ENCODE measurements around the gene CMBL. TPM values are rescaled to one million over a fixed set of nuclear protein-coding genes. Genes with fewer than 3 reads are reported as not detected.

Gene CMBL
- total and polyA plus RNA-seq, 8 donors: 2.7 to 153 (median 19.0) TPM; not detected in 1

- 84 to 100% (median 96%) methylated on average over 1 of the region's 1 CpG for WGBS, 5 donors
- H3K27ac ChIP-seq: no peak overlapping the region
- TF ChIP-seq POLR2AphosphoS5 (IDR thresholded peaks at IDR 0.05) (no peak), EP300 (IDR thresholded peaks at IDR 0.05) (no peak), POLR2A (IDR thresholded peaks at IDR 0.05) (no peak), CTCF (IDR thresholded peaks at IDR 0.05) (no peak)
- no peak overlapping the region for H3K4me3 ChIP-seq
- H3K4me1 ChIP-seq: no peaks in the 10 kb centered on the region
- H3K27me3 ChIP-seq: no peaks in the 10 kb centered on the region
- H3K36me3 ChIP-seq: peaks cover 0 to 73% (median 45%) of the 10 kb centered on the region in 4 donors
- DNase-seq: no peak
- H3K9me3 ChIP-seq: peaks cover 0 to 18% (median 4%) of the 10 kb centered on the region in 4 donors
- intact Hi-C loops (cut with DNase I; ENCODE audit: low total_unique reads): no loop called here
These were observed 79.4 kb downstream of the CMBL start for GRCh38 chr5:10228288-10228687.

Small RNAs within 50 kb of the gene (small RNA-seq; reads per million reads assigned to genes)
- gene RF00019: 0 reads per million in 4 donors

Other genes with a start within 250 kb of the CMBL start
- gene ATPSCKMT, start 58.0 kb downstream of the CMBL start, total RNA-seq: 10 to 100 TPM in 3 of 5 donors, 1 to 10 TPM in 2; 2.3 to 26.8 (median 20.7) TPM
- 10 to 100 TPM in 2 of 3 donors, 1 to 10 TPM in 1; 8.1 to 12.0 (median 10.5) TPM for gene ATPSCKMT, start 58.0 kb downstream of the CMBL start, polyA plus RNA-seq
- gene CCT5, start 57.6 kb downstream of the CMBL start, total RNA-seq: 100 to 1,000 TPM in 3 of 5 donors, 10 to 100 TPM in 2; 18.5 to 201 (median 116) TPM
- 100 to 1,000 TPM; 104 to 116 (median 109) TPM for gene CCT5, start 57.6 kb downstream of the CMBL start, polyA plus RNA-seq
- 100 to 1,000 TPM in 4 of 5 donors, 10 to 100 TPM in 1; 58.2 to 384 (median 136) TPM for gene MARCHF6, start 45.8 kb upstream of the CMBL start, total RNA-seq
- gene MARCHF6, start 45.8 kb upstream of the CMBL start, polyA plus RNA-seq: 10 to 100 TPM; 11.8 to 62.8 (median 14.7) TPM
- under 1 TPM in 1 of 5 donors, not detected in 4; 0.87 TPM for gene ROPN1L, start 134.0 kb upstream of the CMBL start, total RNA-seq
- gene ROPN1L, start 134.0 kb upstream of the CMBL start, polyA plus RNA-seq: under 1 TPM; 0.31 to 0.76 (median 0.70) TPM